CMK (cell line): ENCODE measurements around the gene CDKN2AIPNL.

ENCODE experiments used
- DNase-seq: peaks from one replicate; pipeline ENCODE4 v3.0.0-alpha.2; 2010; ENCODE audit warnings: low read depth

Gene CDKN2AIPNL

GRCh38 chr5:134411546-134412266, at the start of gene CDKN2AIPNL:
Gene CDKN2AIPNL (minus strand): TSS chr5:134411881. CDS start chr5:134411854, 27 bp downstream.
- peak; percentile 43 for DNase-seq

GRCh38 chr5:134460551-134460950, 48.9 kb upstream of the CDKN2AIPNL start:
- no peak for DNase-seq

GRCh38 chr5:134459491-134459890, 47.8 kb upstream of the CDKN2AIPNL start:
- DNase-seq: no peak

- no peak for DNase-seq
These were observed 47.3 kb upstream of the CDKN2AIPNL start for GRCh38 chr5:134459010-134459403.

DNA sequence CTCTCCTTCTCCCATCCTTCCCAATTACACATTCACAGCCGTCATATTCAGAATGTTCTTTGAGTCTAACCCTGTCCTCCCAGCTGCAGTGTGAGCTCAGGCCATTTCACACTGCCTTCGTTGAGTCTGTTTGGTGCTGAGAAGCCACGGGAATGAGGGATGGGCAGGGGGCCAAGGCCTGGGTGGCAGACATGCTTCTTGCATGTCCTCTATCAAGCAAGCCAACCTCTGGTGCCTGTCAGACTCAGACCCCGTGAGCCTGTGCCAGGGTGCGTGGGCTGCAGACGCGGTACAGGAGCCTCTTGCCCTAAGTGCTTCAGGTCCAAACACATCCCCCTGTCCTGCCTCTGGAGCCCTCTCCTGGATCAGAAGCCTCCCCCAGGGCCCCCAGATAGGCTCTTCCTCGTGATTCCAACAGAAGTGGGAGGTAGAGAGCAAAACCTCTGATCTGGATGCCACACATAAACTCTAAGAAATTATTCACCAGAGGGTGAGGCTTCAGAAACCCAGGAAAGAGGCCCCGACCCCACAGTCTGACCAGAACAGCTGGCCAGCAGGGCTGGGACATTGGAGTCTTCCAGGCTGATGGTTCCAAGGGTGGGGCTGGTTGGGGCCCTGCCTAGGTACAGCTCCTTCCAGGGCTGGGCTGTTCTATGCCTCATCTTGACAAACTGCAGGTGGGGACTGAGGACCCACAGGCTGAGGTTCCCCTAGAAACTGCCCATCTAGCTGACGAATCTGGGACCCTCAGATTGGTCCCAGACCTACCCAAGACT, 46.7 kb upstream of the CDKN2AIPNL start:
- DNase-seq: no peak

DNA sequence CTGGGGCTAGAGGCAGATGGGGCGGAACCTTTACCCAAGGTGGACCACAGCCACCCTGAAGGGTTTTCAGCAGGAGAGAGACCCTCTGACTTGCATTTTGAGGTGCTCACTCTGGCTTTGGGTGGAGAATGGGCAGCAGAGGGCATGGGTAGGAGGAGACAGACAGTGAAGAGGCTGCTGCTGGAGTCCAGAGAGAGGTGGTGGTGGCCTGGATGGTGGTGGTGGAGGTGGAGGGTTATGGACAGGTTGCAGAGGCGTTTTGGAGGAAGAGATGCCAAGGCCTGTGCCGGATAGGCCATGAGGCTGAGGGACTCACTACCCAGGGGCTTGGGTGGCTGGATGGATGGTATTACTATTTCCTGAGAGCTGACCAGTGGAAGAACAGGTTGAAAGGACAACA, 46.1 kb upstream of the CDKN2AIPNL start:
- no peak for DNase-seq

- no peak for DNase-seq
These were observed 45.1 kb upstream of the CDKN2AIPNL start for GRCh38 chr5:134456825-134457224.

GRCh38 chr5:134455466-134455865, 43.8 kb upstream of the CDKN2AIPNL start:
- DNase-seq: no peak

GRCh38 chr5:134453016-134453415, 41.3 kb upstream of the CDKN2AIPNL start:
- DNase-seq: no peak

- DNase-seq: no peak
These were observed 40.3 kb upstream of the CDKN2AIPNL start for GRCh38 chr5:134451936-134452505.

DNA sequence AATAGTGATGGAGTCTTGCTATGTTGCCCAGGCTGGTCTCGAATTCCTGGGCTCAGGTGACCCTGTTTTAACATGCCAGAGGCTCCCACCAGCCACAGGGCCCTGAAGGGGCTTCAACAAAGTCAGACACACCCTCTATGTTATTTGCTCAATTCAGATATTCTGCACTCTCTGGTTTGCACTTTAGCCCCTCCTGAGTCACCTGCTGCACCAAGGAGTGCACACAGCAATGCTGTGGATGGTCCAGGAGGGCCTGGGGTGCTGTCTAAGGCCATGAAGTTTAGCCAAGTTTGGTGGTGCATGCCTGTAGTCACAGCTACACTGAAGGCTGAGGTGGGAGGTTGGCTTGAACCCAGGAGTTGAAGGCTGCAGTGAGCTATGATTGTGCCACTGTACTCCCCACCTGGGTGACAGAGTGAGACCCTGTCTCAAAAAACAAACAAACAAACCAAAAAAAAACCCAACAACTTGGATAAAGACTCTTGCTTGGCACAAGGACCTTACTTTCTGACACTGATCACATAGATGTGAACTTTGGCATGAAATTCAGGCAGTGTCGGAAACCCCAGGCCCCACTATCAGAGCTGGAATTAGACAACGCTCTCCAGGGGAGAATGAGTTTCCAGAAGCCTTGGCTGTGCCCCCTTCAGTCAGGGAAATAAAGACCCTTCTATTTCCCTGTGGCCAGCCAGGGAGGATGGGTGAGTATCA, 39.7 kb upstream of the CDKN2AIPNL start:
- DNase-seq: no peak

DNA sequence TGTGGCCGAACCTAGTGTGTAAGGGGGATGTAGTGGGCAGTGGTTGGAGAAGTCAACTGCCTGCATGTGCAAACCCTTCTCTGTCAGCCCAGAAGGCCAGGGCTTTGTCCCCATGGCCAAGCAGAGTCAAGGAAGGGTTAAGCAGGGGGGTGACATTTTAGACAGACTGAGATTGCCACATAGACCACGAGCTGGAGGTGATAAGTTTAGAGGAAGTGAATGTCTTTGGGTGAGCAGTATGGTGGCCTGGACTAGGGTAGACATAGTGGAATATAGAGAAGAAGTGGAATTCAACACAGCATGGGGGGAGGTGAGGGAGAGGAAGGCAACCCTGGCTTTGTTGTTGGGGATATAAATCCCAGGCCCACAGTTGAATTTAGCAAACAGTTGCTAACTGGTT, 38.7 kb upstream of the CDKN2AIPNL start:
- no peak for DNase-seq

DNA sequence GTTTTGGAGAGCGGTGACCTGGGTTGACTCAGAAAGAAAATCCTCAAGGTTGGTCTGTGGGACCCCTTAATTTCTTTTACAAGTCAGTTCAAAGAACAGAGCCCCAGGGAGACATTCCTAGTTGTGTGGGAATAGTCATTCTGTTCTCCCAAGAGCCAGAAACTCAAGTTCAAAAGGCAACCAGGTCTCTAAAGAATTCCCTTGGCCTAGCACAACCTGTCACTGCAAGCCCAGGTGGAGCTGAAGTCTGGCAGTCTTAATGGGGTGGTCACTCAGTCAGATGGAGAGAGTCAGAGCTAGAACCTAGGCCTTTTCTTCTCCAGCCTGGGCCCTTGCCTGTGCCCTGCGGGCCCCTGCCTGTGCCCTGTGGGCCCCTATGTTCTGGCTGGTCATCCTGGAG, 37.5 kb upstream of the CDKN2AIPNL start:
- no peak for DNase-seq

DNA sequence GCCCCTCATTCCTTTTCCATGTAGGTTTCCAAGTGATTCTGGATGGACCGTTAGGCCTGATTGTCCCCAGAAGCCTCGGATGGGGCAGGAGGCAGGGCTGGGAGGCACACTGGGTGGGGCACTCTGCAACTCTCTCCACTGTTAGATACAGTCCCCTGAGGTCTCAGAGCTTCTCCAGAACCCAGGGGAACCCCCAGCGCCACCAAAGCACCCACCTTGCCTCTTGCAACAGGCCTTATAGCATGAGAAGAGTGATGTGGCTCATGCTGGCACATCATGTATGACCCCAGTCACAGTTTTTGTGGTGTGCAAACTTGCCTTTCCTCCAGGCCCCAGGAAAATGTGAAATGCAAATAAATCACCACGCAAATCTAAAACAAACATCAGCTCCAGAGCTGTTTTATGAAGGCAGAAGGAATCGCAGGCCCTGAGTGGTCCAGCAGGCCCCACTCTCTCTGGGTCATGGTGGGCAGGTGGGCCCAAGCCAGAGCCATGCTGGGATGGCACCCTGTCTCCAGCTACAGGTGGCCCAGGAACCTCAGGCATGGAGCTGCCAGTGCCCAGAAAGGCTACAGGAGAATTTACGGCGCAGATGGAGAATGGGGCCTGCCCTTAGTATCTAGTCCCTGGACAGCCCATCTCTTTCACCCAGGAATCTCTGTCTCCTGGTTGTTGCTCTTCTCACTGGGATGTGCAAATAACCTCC, 36.3 kb upstream of the CDKN2AIPNL start:
- DNase-seq: no peak

GRCh38 chr5:134446938-134447337, 35.3 kb upstream of the CDKN2AIPNL start:
- DNase-seq: no peak

- no peak for DNase-seq
These were observed 34.5 kb upstream of the CDKN2AIPNL start for GRCh38 chr5:134445856-134446818.

- DNase-seq: no peak
These were observed 33.3 kb upstream of the CDKN2AIPNL start for GRCh38 chr5:134444941-134445471.

GRCh38 chr5:134440201-134440755, 28.6 kb upstream of the CDKN2AIPNL start:
- no peak for DNase-seq

DNA sequence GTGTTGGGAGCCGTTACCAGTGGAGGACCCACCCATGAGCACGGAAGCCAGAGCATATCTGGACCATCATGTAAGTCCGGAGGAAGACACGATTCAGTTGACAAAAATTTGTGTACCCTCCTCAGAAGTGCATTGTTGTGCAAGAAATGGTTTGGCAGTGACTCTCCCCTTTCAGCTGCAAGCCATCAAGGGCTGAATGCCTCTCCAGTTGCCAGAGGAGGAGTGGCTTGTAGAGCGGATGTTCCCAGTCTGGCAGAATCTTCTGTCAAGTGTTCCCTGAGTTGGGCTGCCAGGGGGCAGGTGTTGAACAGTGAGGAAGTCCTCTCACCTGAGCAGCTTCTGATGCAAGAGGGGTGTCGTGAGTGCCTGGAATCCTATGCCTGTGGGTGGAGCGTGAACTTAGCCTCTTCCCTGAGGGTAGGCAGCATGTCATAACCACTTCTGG, 27.6 kb upstream of the CDKN2AIPNL start:
- DNase-seq: no peak

DNA sequence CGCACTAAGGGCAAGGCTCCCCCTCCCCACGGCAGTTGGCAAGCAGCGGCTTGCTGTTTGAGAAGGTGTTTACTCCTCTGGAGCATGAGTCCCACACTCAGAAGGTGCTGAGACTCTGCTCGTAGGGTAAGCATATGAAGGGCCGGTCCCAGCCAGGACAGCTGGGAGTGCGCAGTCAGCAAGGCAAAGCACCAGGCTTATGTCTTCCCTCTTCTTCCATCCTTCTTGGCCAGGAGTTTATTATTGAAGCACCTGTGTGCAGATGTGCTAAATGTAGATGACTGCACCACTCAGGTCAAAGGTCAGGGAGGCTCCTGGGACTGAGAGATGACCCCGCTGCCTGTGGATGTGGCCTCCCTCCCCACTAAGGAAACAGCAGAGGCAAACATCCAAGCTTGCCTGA, 27.0 kb upstream of the CDKN2AIPNL start:
- no peak for DNase-seq
